Naive thymus-derived CD4-positive, alpha-beta T cell (primary cell): ENCODE data around the gene RAB23. TPM values are rescaled to one million over a fixed set of nuclear protein-coding genes. Genes with fewer than 3 reads are reported as not detected.

Experiments used
- ATAC-seq: fragments of 150-1000 bp; cut with Tn5 transposase; 2 replicates; pipeline ENCODE4 v1.10.0; 2021; ENCODE audit warnings: mild to moderate bottlenecking, moderate library complexity
- CTCF ChIA-PET: fragments of 350-600 bp; sonication (Branson Sonifier 250); formaldehyde crosslinking; loops from one replicate; lab custom pipeline; 2021; ENCODE audit warnings: antibody characterized with exemption; lab: Charles Lee
- POLR2A ChIA-PET: fragments of 350-600 bp; sonication (Branson Sonifier 250); formaldehyde crosslinking; loops from one replicate; lab custom pipeline; 2021; ENCODE audit warnings: antibody characterized with exemption, inconsistent platforms; lab: Charles Lee
- DNase-seq, 9 donors: peaks; one replicate each; pipeline versions ENCODE4 v3.0.0 to v3.0.0-alpha.2; 2020 to 2022; ENCODE audit warnings: mixed read lengths in 1 of 9
- H3K27ac ChIP-seq: one replicate; pipeline ENCODE4 v1.7.0; 2013; ENCODE audit warnings: mild to moderate bottlenecking, low read depth, low read length, moderate library complexity
- H3K27me3 ChIP-seq, 2 donors: one replicate each; pipeline ENCODE4 v1.7.0; 2013; ENCODE audit warnings: low read length in 2 of 2, mild to moderate bottlenecking in 2 of 2, moderate library complexity in 2 of 2; ENCODE audit not compliant: control insufficient read depth in 2 of 2, insufficient read depth in 2 of 2
- H3K36me3 ChIP-seq, 3 experiments: 1 replicate in 2 of 3; 2 replicates in 1 of 3; pipeline ENCODE4 v1.7.0; 2013; ENCODE audit warnings: low read length in 3 of 3, mild to moderate bottlenecking in 3 of 3, moderate library complexity in 1 of 3; ENCODE audit not compliant: insufficient read depth in 3 of 3, control insufficient read depth in 2 of 3
- H3K4me1 ChIP-seq, 2 donors: one replicate each; pipeline ENCODE4 v1.7.0; 2013; ENCODE audit warnings: low read length in 2 of 2, mild to moderate bottlenecking in 2 of 2, moderate library complexity in 1 of 2; ENCODE audit not compliant: control insufficient read depth in 2 of 2, insufficient read depth in 2 of 2
- H3K4me3 ChIP-seq: 2 replicates; pipeline ENCODE4 v1.7.0; 2013; ENCODE audit warnings: mild to moderate bottlenecking, low read length
- H3K9me3 ChIP-seq, 3 experiments: 1 replicate in 2 of 3; 2 replicates in 1 of 3; pipeline ENCODE4 v1.7.0; 2013; ENCODE audit warnings: low read length in 3 of 3; ENCODE audit not compliant: control insufficient read depth in 2 of 3
- H3K27ac Mint-ChIP-seq, 9 donors: one replicate each; pipeline ENCODE4 v1.8.0; 2020 to 2022; ENCODE audit warnings: mixed read lengths in 9 of 9, mild to moderate bottlenecking in 8 of 9, moderate library complexity in 5 of 9, inconsistent platforms in 2 of 9
- H3K27me3 Mint-ChIP-seq, 5 donors: one replicate each; pipeline ENCODE4 v1.8.0; 2021 to 2022; ENCODE audit warnings: mixed read lengths in 5 of 5, mild to moderate bottlenecking in 1 of 5
- H3K36me3 Mint-ChIP-seq, 5 donors: one replicate each; pipeline ENCODE4 v1.8.0; 2020 to 2022; ENCODE audit warnings: mixed read lengths in 5 of 5, mild to moderate bottlenecking in 3 of 5, inconsistent platforms in 1 of 5
- H3K4me1 Mint-ChIP-seq, 7 donors: one replicate each; pipeline ENCODE4 v1.8.0; 2020 to 2022; ENCODE audit warnings: mixed read lengths in 7 of 7, mild to moderate bottlenecking in 3 of 7, inconsistent platforms in 1 of 7
- H3K4me3 Mint-ChIP-seq, 10 donors: one replicate each; pipeline ENCODE4 v1.8.0; 2020 to 2022; ENCODE audit warnings: mild to moderate bottlenecking in 10 of 10, mixed read lengths in 10 of 10, moderate library complexity in 6 of 10, inconsistent platforms in 2 of 10
- H3K9me3 Mint-ChIP-seq, 11 donors: one replicate each; pipeline ENCODE4 v1.8.0; 2020 to 2022; ENCODE audit warnings: mixed read lengths in 11 of 11, mild to moderate bottlenecking in 4 of 11, inconsistent platforms in 1 of 11, moderate library complexity in 1 of 11
- intact Hi-C, 2 donors: fragments of 100-400 bp; cut with micrococcal nuclease; formaldehyde crosslinking; loops; one replicate each; pipeline ENCODE4 v1.15.1; 2023
- polyA plus RNA-seq, 2 donors: library from polyadenylated mRNA; unstranded; fragments of 300-500 nt; fragmentation: Illumina TruSeq; gene quantifications; one replicate each; pipeline ENCODE4 v1.2.3, GENCODE V29; 2021
- total RNA-seq, 6 experiments: library from RNA in 5 of 6; stranded (reverse) in 5 of 6; gene quantifications; 1 replicate in 5 of 6; 2 replicates in 1 of 6; pipeline ENCODE4 v1.2.3 and lab custom pipeline; 2021 to 2026

The RAB23 gene
- total and polyA plus RNA-seq, 7 experiments from 2014 or later: 0.50 to 3.2 (median 2.0) TPM

DNA sequence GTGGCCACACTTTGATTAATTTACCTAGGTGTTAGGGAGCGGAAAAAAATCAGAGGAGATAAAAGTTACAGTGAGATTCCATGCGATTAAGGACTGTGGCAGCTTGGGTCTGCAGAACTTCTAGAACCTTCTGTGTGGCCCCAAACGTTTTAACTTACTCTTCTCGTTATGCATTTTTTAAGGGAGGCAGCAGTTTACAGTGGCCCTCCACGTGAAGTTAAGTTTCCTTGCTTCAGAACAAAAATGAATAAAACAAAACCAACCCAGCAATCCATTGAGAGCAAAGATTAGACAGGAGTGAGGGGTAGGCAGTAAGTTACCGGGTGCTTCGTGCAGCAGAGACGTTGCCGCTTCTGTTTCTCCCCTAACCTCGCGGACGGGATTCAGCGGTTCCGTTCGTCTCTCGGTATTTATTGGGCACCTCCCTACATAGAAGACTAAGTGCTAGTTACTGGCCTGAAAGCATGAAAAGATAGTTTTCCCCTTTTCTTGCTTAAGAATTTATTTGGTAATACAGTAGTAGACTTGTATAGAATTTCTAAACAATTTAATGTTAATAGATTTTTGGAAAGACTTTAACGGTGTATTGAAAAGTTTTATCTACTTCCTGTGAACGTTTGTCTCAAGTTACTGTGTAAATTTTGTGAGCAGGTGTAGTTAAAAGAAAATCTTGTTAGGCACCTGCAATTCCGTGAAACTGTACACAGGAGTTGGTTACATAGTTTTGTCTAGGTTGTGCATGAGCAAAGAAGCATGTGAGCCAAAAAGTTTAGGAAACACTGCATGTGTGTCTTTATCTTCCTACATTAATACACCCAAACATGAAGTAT, 48.8 kb downstream of the RAB23 start:
- intact Hi-C loops: loop anchor here (2.0 to 10.0 kb wide), 5 partner anchors 18 to 631 kb away; partner anchors contain the start of gene BEND6 (in 1 of the 2)
- peak overlapping the region; percentile 87 for H3K27ac ChIP-seq
- Mint-ChIP-seq H3K27ac (peak overlapping the region; percentile 87 to 93 (median 90)), H3K9me3 (no peaks in the 10 kb centered on the region), H3K27me3 (no peaks in the 10 kb centered on the region), H3K4me3 (peak overlapping the region; percentile 88 to 99 (median 92)), H3K4me1 (peaks cover 10 to 69% (median 61%) of the 10 kb centered on the region in 7 donors), H3K36me3 (peaks cover 0 to 3% (median 0%) of the 10 kb centered on the region in 5 donors)
- H3K4me3 ChIP-seq: peak overlapping the region; percentile 57
- ATAC-seq (peak; percentile 19), DNase-seq (peak in 8 of 9 donors; percentile 22 to 51 (median 34))
- H3K9me3 ChIP-seq: no peaks in the 10 kb centered on the region
- ChIA-PET POLR2A (interaction anchor here (0.6 to 2.4 kb wide), 4 partner anchors 12 to 327 kb away, joined by 3 to 10 read pairs (median 3); partner anchors contain the start of genes RAB23 and ZNF451), CTCF (interaction anchor here (1.0 kb wide), 1 partner anchor 142 kb away, joined by 3 read pairs; no protein-coding TSS in a partner anchor)
- H3K4me1 ChIP-seq: peaks cover 4 to 12% of the 10 kb centered on the region in 2 donors
- peaks cover 0 to 7% (median 0%) of the 10 kb centered on the region in 3 experiments for H3K36me3 ChIP-seq
- H3K27me3 ChIP-seq: no peaks in the 10 kb centered on the region

DNA sequence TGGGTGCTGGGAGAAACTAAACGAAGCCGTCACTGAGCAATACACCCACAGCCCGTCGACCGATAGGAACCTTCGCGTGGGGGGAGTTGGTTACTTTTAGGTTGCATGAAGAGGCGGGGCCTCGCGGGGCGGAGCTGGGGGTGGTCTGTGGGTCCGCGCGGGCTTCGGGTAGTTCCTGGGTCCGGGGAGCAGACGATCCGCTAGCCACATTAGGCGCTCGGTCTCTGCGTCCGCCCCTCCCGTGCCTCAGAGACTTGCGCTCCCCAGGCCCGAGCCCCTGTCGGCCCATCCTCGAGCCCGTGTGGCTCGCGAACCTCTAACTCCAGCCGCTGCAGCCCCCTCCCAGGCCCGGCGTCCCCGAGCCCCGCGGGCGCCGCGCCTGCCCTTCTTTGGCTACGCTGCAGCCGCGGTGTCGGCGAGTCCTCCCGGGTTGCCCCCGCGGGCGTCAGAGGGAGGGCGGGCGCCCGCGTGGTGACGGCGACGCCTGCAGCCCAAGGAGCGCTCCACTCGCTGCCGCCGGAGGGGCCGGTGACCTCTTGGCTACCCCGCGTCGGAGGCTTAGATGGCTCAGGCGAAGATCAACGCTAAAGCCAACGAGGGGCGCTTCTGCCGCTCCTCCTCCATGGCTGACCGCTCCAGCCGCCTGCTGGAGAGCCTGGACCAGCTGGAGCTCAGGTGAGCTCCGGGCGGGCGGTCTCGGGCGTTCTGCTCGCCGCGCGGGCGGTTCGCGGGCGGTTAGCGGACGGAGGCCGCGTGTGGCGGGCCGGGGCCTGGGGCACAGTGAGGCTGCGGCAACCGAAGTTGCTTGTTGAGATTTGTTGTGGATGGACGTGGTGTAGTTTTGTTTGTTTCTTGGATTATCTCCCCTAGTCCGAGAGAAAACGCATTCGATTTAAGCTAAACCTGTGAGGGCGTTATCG, 49.7 kb downstream of the RAB23 start, which contains the start of gene BAG2:
TSS of gene BAG2 (plus strand) at position 191 of the 920 bp plus-strand sequence. CDS start at position 563, 372 bp downstream.
- Mint-ChIP-seq H3K36me3 (peaks cover 0 to 7% (median 0%) of the 10 kb centered on the region in 5 donors), H3K27ac (peak within 1 kb of the TSS; percentile 90 to 99 (median 93)), H3K9me3 (no peaks in the 10 kb centered on the region), H3K27me3 (no peaks in the 10 kb centered on the region), H3K4me1 (peaks cover 10 to 61% (median 56%) of the 10 kb centered on the region in 7 donors), H3K4me3 (peak within 1 kb of the TSS; percentile 88 to 99 (median 92))
- ChIA-PET POLR2A (interaction anchor here (0.8 to 2.4 kb wide), 6 partner anchors 10 to 126 kb away, joined by 3 to 10 read pairs (median 4); partner anchors contain the start of genes KIAA1586, RAB23 and ZNF451), CTCF (interaction anchor here (0.8 to 1.0 kb wide), 2 partner anchors 19 to 143 kb away, joined by 3 read pairs; no protein-coding TSS in a partner anchor)
- Histone ChIP-seq H3K4me1 (peaks cover 4 to 12% of the 10 kb centered on the region in 2 donors), H3K9me3 (no peaks in the 10 kb centered on the region), H3K4me3 (peak within 1 kb of the TSS; percentile 57), H3K27ac (peak within 1 kb of the TSS; percentile 87), H3K36me3 (peaks cover 0 to 7% (median 0%) of the 10 kb centered on the region in 3 experiments), H3K27me3 (no peaks in the 10 kb centered on the region)
- DNase-seq (peak; percentile 75 to 91 (median 85)), ATAC-seq (peak; percentile 91)
- intact Hi-C loops: loop anchor here (1.0 to 10.0 kb wide), 12 partner anchors 18 to 789 kb away; partner anchors contain the start of genes BEND6 (in 2 of the 2), KIAA1586 (in 2 of the 2), RAB23 (in 2 of the 2) and ZNF451 (in 1 of the 2)

DNA sequence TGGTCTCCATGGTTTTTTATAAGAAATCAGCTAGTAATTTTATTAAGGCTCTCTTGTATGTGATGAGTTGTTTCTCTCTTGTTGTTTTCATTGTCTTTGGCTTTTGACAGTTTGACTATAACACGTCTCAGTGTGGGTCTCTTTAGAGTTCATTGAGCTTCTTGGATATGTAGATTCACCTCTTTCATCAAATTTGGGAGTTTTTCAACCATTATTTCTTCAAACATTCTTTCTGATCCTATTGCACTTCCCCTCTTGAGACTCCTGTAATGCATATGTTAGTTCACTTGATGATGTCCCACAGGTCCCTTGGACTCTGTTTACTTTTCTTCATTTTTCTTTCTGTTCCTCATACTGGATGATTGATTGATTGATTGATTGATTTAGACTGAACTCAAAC, 57.0 kb downstream of the RAB23 start:
- POLR2A ChIA-PET: no interaction called here

DNA sequence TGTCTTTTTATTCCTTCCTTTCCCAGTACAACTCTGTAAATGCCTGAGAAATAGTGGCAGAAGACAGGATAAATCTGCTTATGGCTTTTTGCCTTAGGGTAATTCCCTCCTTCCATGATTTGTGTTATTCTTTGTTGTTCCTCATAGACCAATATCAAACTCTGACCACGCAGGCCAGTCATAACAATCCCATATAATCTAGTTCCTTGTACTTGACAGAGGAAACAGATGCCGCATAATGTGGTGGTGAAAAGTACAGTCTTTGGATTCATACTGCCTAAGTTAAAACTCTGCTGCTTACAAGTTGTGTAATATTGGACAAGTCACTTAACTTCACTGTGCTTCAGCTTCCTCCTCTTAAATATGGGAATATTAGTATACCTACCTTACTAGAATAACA, 58.2 kb downstream of the RAB23 start:
- H3K27me3 Mint-ChIP-seq: no peaks in the 10 kb centered on the region
- CTCF ChIA-PET: no interaction called here
- H3K36me3 Mint-ChIP-seq: peaks cover 20 to 52% (median 41%) of the 10 kb centered on the region in 5 donors
- H3K36me3 ChIP-seq: peaks cover 0 to 16% (median 6%) of the 10 kb centered on the region in 3 experiments
- POLR2A ChIA-PET: no interaction called here
- no peak for ATAC-seq
- no peak for DNase-seq
- no peaks in the 10 kb centered on the region for H3K4me1 ChIP-seq
- H3K27ac ChIP-seq: no peak overlapping the region
- intact Hi-C loops: no loop called here
- no peak overlapping the region for H3K4me3 ChIP-seq
- H3K9me3 Mint-ChIP-seq: peaks cover 0 to 17% (median 6%) of the 10 kb centered on the region in 11 donors
- H3K4me3 Mint-ChIP-seq: no peak overlapping the region
- H3K9me3 ChIP-seq: no peaks in the 10 kb centered on the region
- no peak overlapping the region for H3K27ac Mint-ChIP-seq
- no peaks in the 10 kb centered on the region for H3K4me1 Mint-ChIP-seq
- H3K27me3 ChIP-seq: no peaks in the 10 kb centered on the region

More for the DNA sequence above, 57.0 kb downstream of the RAB23 start:
- DNase-seq (no peak), ATAC-seq (no peak)
- CTCF ChIA-PET: no interaction called here
- no peak overlapping the region for H3K4me3 ChIP-seq
- no peaks in the 10 kb centered on the region for H3K9me3 ChIP-seq
- no peak overlapping the region for H3K4me3 Mint-ChIP-seq
- no peaks in the 10 kb centered on the region for H3K27me3 ChIP-seq
- peaks cover 0 to 1% (median 0%) of the 10 kb centered on the region in 7 donors for H3K4me1 Mint-ChIP-seq
- H3K27ac Mint-ChIP-seq: no peak overlapping the region
- intact Hi-C loops: no loop called here
- H3K9me3 Mint-ChIP-seq: peaks cover 0 to 17% (median 6%) of the 10 kb centered on the region in 11 donors
- peaks cover 0 to 16% (median 6%) of the 10 kb centered on the region in 3 experiments for H3K36me3 ChIP-seq
- H3K27ac ChIP-seq: no peak overlapping the region
- H3K27me3 Mint-ChIP-seq: no peaks in the 10 kb centered on the region
- H3K36me3 Mint-ChIP-seq: peaks cover 20 to 52% (median 41%) of the 10 kb centered on the region in 5 donors
- no peaks in the 10 kb centered on the region for H3K4me1 ChIP-seq

DNA sequence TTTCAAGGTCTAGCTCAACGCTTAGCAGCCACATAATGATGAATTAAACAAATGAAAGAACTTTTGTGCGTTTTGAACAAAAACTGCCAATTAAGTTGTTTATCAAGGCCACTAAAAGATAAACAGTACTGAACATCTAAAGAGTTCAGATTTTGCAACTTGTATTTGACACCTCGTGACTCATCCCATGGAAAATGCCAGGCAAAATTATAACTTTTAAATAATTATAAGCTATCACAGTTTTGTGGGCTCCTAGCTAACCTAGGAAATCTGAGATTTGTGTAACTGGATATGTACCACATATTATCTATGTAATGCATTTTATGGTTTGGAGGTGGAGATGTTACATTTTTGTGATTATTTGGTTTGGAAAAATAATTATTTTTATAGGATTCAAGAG, 59.6 kb downstream of the RAB23 start:
- Mint-ChIP-seq H3K9me3 (peaks cover 0 to 17% (median 6%) of the 10 kb centered on the region in 11 donors), H3K4me3 (no peak overlapping the region), H3K36me3 (peaks cover 20 to 57% (median 46%) of the 10 kb centered on the region in 5 donors), H3K27me3 (no peaks in the 10 kb centered on the region), H3K4me1 (peaks cover 0 to 3% (median 0%) of the 10 kb centered on the region in 7 donors), H3K27ac (no peak overlapping the region)
- intact Hi-C loops: no loop called here
- ChIA-PET POLR2A (interaction anchor here (1.9 kb wide), 1 partner anchor 9 kb away, joined by 7 read pairs; the partner anchor contains the start of gene BAG2), CTCF (no interaction called here)
- Histone ChIP-seq H3K27me3 (no peaks in the 10 kb centered on the region), H3K4me3 (no peak overlapping the region), H3K27ac (no peak overlapping the region), H3K36me3 (peaks cover 0 to 16% (median 6%) of the 10 kb centered on the region in 3 experiments), H3K4me1 (no peaks in the 10 kb centered on the region), H3K9me3 (no peaks in the 10 kb centered on the region)
- no peak for DNase-seq
- ATAC-seq: no peak
